NK-92 treated with Interleukin-12 subunit alpha and Interleukin-12 subunit beta, amount 100 ng/mL, for 24 hours (cell line): ENCODE data around the gene SRGAP3.

ENCODE experiments used
- DNase-seq: peaks from one replicate; lab custom pipeline; 2025; lab: John Stamatoyannopoulos, UW

SRGAP3 gene

GRCh38 chr3:9015250-9015649 is 234.2 kb downstream of the SRGAP3 start:
- no peak for DNase-seq

- no peak for DNase-seq
These were observed 235.5 kb downstream of the SRGAP3 start for GRCh38 chr3:9013782-9014563.

GRCh38 chr3:9012521-9012920 is 236.9 kb downstream of the SRGAP3 start:
- no peak for DNase-seq

- DNase-seq = no peak
These were observed 239.4 kb downstream of the SRGAP3 start for GRCh38 chr3:9009976-9010545.

GRCh38 chr3:9008550-9009255 is 240.7 kb downstream of the SRGAP3 start:
- DNase-seq = no peak

GRCh38 chr3:9007928-9008327 is 241.5 kb downstream of the SRGAP3 start:
- DNase-seq = no peak

GRCh38 chr3:9007213-9007612 is 242.2 kb downstream of the SRGAP3 start:
- no peak for DNase-seq

GRCh38 chr3:9000041-9000440 is 249.4 kb downstream of the SRGAP3 start:
- DNase-seq = no peak

GRCh38 chr3:8997151-8997550 is 252.3 kb downstream of the SRGAP3 start:
- no peak for DNase-seq

GRCh38 chr3:8996681-8997121 is 252.7 kb downstream of the SRGAP3 start:
- DNase-seq = no peak

GRCh38 chr3:8996216-8996615 is 253.2 kb downstream of the SRGAP3 start:
- DNase-seq = no peak

- no peak for DNase-seq
These were observed 255.2 kb downstream of the SRGAP3 start for GRCh38 chr3:8994226-8994625.

GRCh38 chr3:8993331-8993730 is 256.1 kb downstream of the SRGAP3 start:
- no peak for DNase-seq

GRCh38 chr3:8992854-8993253 is 256.6 kb downstream of the SRGAP3 start:
- DNase-seq = no peak

- no peak for DNase-seq
These were observed 257.2 kb downstream of the SRGAP3 start for GRCh38 chr3:8992199-8992598.

GRCh38 chr3:8990266-8991215 is 258.9 kb downstream of the SRGAP3 start:
- DNase-seq = no peak

GRCh38 chr3:8988791-8989558 is 260.5 kb downstream of the SRGAP3 start:
- DNase-seq = no peak

GRCh38 chr3:8988384-8988655 is 261.1 kb downstream of the SRGAP3 start:
- DNase-seq = no peak

GRCh38 chr3:8987645-8988383 is 261.6 kb downstream of the SRGAP3 start:
- DNase-seq = peak; percentile 2

- DNase-seq = no peak
These were observed 262.2 kb downstream of the SRGAP3 start for GRCh38 chr3:8987226-8987625.

GRCh38 chr3:8986741-8987140 is 262.7 kb downstream of the SRGAP3 start:
- no peak for DNase-seq
